Skeletal muscle cell (primary cell): ENCODE results near the gene MMAB.
"Not testable (repeated sequence)": the region's sequence is repeated elsewhere in the genome, so short reads cannot be mapped to it uniquely, and the experiment has no call there.

Experiments used
- DNase-seq: peaks from one replicate; pipeline ENCODE4 v3.0.0-alpha.2; 2010; ENCODE audit warnings: low read depth
- H3K4me3 ChIP-seq: 2 replicates; pipeline ENCODE4 v1.5.1; 2011; ENCODE audit warnings: low read depth, mild to moderate bottlenecking, control low read depth, low read length, moderate library complexity

The MMAB gene

GRCh38 chr12:109605016-109605415 is 31.7 kb upstream of the MMAB start:
- no peak for DNase-seq
- H3K4me3 ChIP-seq = no peak overlapping the region

- H3K4me3 ChIP-seq = no peak overlapping the region
- no peak for DNase-seq
These were observed 30.9 kb upstream of the MMAB start for GRCh38 chr12:109604132-109604585.

GRCh38 chr12:109602132-109602531 is 28.8 kb upstream of the MMAB start:
- not testable (repeated sequence) for DNase-seq, H3K4me3 ChIP-seq

GRCh38 chr12:109601557-109601956 is 28.3 kb upstream of the MMAB start:
- no peak overlapping the region for H3K4me3 ChIP-seq
- no peak for DNase-seq

- DNase-seq = no peak
- H3K4me3 ChIP-seq = no peak overlapping the region
These were observed 27.7 kb upstream of the MMAB start for GRCh38 chr12:109600995-109601394.

- DNase-seq = no peak
- H3K4me3 ChIP-seq = no peak overlapping the region
These were observed 27.2 kb upstream of the MMAB start for GRCh38 chr12:109600481-109600880.

GRCh38 chr12:109599087-109599486 is 25.8 kb upstream of the MMAB start:
- no peak overlapping the region for H3K4me3 ChIP-seq
- no peak for DNase-seq

GRCh38 chr12:109598428-109598854 is 25.1 kb upstream of the MMAB start:
- DNase-seq = no peak

GRCh38 chr12:109597795-109598427 is 24.6 kb upstream of the MMAB start:
- peak; percentile 51 for DNase-seq

More at GRCh38 chr12:109598428-109598854, 25.1 kb upstream of the MMAB start:
- H3K4me3 ChIP-seq = no peak overlapping the region

GRCh38 chr12:109597414-109597794 is 24.1 kb upstream of the MMAB start:
- DNase-seq = no peak
- no peak overlapping the region for H3K4me3 ChIP-seq

More at GRCh38 chr12:109597795-109598427, 24.6 kb upstream of the MMAB start:
- no peak overlapping the region for H3K4me3 ChIP-seq

- H3K4me3 ChIP-seq = no peak overlapping the region
- DNase-seq = no peak
These were observed 23.3 kb upstream of the MMAB start for GRCh38 chr12:109596418-109597244.

- DNase-seq = no peak
These were observed 22.1 kb upstream of the MMAB start for GRCh38 chr12:109595321-109595902.

GRCh38 chr12:109594556-109595317 is 21.4 kb upstream of the MMAB start:
- no peak overlapping the region for H3K4me3 ChIP-seq
- DNase-seq = no peak

More at GRCh38 chr12:109595321-109595902, 22.1 kb upstream of the MMAB start:
- H3K4me3 ChIP-seq = no peak overlapping the region

- DNase-seq = no peak
- H3K4me3 ChIP-seq = no peak overlapping the region
These were observed 19.6 kb upstream of the MMAB start for GRCh38 chr12:109592905-109593272.

- no peak overlapping the region for H3K4me3 ChIP-seq
- no peak for DNase-seq
These were observed 19.0 kb upstream of the MMAB start for GRCh38 chr12:109592195-109592904.

- DNase-seq = no peak
- no peak overlapping the region for H3K4me3 ChIP-seq
These were observed 17.7 kb upstream of the MMAB start for GRCh38 chr12:109591041-109591440.

- H3K4me3 ChIP-seq = no peak overlapping the region
- DNase-seq = no peak
These were observed 17.3 kb upstream of the MMAB start for GRCh38 chr12:109590566-109590965.

- no peak overlapping the region for H3K4me3 ChIP-seq
These were observed 16.5 kb upstream of the MMAB start for GRCh38 chr12:109589691-109590245.

GRCh38 chr12:109589240-109589590 is 15.9 kb upstream of the MMAB start:
- no peak overlapping the region for H3K4me3 ChIP-seq
- no peak for DNase-seq

More at GRCh38 chr12:109589691-109590245, 16.5 kb upstream of the MMAB start:
- DNase-seq = no peak
